Measurements from ENCODE around the gene MFSD12.
A peak's percentile ranks its signal among the peaks of the same experiment; 100 is the strongest.
"Not testable (repeated sequence)": the region's sequence is repeated elsewhere in the genome, so short reads cannot be mapped to it uniquely, and the experiment has no call there.

MFSD12 gene

GRCh38 chr19:3586127-3586626 lies 28.8 kb upstream of the MFSD12 start:
- no peak for DNase-seq

- no peak for DNase-seq
Observed at GRCh38 chr19:3585301-3586126, 28.1 kb upstream of the MFSD12 start, which contains the start of gene GIPC3. Gene GIPC3 (plus strand): TSS chr19:3585478. CDS start chr19:3585598, 120 bp downstream.

GRCh38 chr19:3584036-3584802 lies 26.8 kb upstream of the MFSD12 start:
- DNase-seq, result not testable (repeated sequence)

GRCh38 chr19:3581792-3582191 lies 24.4 kb upstream of the MFSD12 start:
- DNase-seq, result not testable (repeated sequence)

- no peak for DNase-seq
Observed at GRCh38 chr19:3580156-3580934, 23.0 kb upstream of the MFSD12 start.

- DNase-seq, result no peak
Observed at GRCh38 chr19:3578390-3578789, 21.0 kb upstream of the MFSD12 start.

- no peak for DNase-seq
Observed at GRCh38 chr19:3577723-3578344, 20.4 kb upstream of the MFSD12 start.

- DNase-seq, result peak; percentile 50
Observed at GRCh38 chr19:3576696-3577443, 19.5 kb upstream of the MFSD12 start.

- no peak for DNase-seq
Observed at GRCh38 chr19:3575949-3576673, 18.7 kb upstream of the MFSD12 start.

GRCh38 chr19:3575260-3575741 lies 17.9 kb upstream of the MFSD12 start:
- no peak for DNase-seq

GRCh38 chr19:3573858-3574637 lies 16.7 kb upstream of the MFSD12 start:
- DNase-seq, result peak; percentile 55

GRCh38 chr19:3573162-3573857 lies 15.9 kb upstream of the MFSD12 start:
- peak; percentile 69 for DNase-seq

- DNase-seq, result no peak
Observed at GRCh38 chr19:3572855-3573161, 15.4 kb upstream of the MFSD12 start, which contains the start of gene HMG20B. Gene HMG20B (plus strand): TSS chr19:3572944. CDS start chr19:3573310, 366 bp downstream.

- peak; percentile 94 for DNase-seq
Observed at GRCh38 chr19:3572132-3572854, 14.9 kb upstream of the MFSD12 start.

GRCh38 chr19:3570606-3571011 lies 13.2 kb upstream of the MFSD12 start:
- no peak for DNase-seq

GRCh38 chr19:3570042-3570441 lies 12.7 kb upstream of the MFSD12 start:
- DNase-seq, result not testable (repeated sequence)

- DNase-seq, result no peak
Observed at GRCh38 chr19:3565139-3565538, 7.8 kb upstream of the MFSD12 start.

Measured in right kidney (tissue), 1 donor.